ENCODE measurements around the gene LSM11.
A peak's percentile ranks its signal among the peaks of the same experiment; 100 is the strongest.

LSM11 gene

GRCh38 chr5:157747173-157747740, 3.7 kb downstream of the LSM11 start:
- TF ChIP-seq CTCF (conservative IDR thresholded peaks at IDR 0.05; ENCODE audit: low read depth) = no peak
- ChIA-PET CTCF (no interaction called here), POLR2A (ENCODE audit: low non-redundant PET) (no interaction called here)
- no peak for DNase-seq (ENCODE audit: low spot score)
- H3K27ac ChIP-seq = no peak overlapping the region

GRCh38 chr5:157747766-157748700, 4.5 kb downstream of the LSM11 start:
- ChIA-PET CTCF (interaction anchor here (0.5 kb wide), 1 partner anchor 1425 kb away, joined by 6 read pairs; no protein-coding TSS in a partner anchor), POLR2A (ENCODE audit: low non-redundant PET) (no interaction called here)
- DNase-seq (ENCODE audit: low spot score) = no peak
- no peak for TF ChIP-seq CTCF (conservative IDR thresholded peaks at IDR 0.05; ENCODE audit: low read depth)
- no peak overlapping the region for H3K27ac ChIP-seq

- H3K27ac ChIP-seq = no peak overlapping the region
- ChIA-PET CTCF (interaction anchor here (0.5 kb wide), 2 partner anchors 204 to 1424 kb away, joined by 3 to 6 read pairs; no protein-coding TSS in a partner anchor), POLR2A (ENCODE audit: low non-redundant PET) (no interaction called here)
- no peak for TF ChIP-seq CTCF (conservative IDR thresholded peaks at IDR 0.05; ENCODE audit: low read depth)
- peak; percentile 64 for DNase-seq (ENCODE audit: low spot score)
Observed at GRCh38 chr5:157748760-157749461, 5.4 kb downstream of the LSM11 start.

GRCh38 chr5:157749462-157749799, 5.9 kb downstream of the LSM11 start:
- no peak for TF ChIP-seq CTCF (conservative IDR thresholded peaks at IDR 0.05; ENCODE audit: low read depth)
- POLR2A ChIA-PET (ENCODE audit: low non-redundant PET) = no interaction called here
- CTCF ChIA-PET = no interaction called here
- no peak overlapping the region for H3K27ac ChIP-seq
- no peak for DNase-seq (ENCODE audit: low spot score)

- POLR2A ChIA-PET (ENCODE audit: low non-redundant PET) = no interaction called here
- H3K27ac ChIP-seq = no peak overlapping the region
- peak; percentile 77 for DNase-seq (ENCODE audit: low spot score)
- CTCF ChIA-PET = interaction anchor here (0.6 kb wide), 1 partner anchor 241 kb away, joined by 3 read pairs; no protein-coding TSS in a partner anchor
- no peak for TF ChIP-seq CTCF (conservative IDR thresholded peaks at IDR 0.05; ENCODE audit: low read depth)
Observed at GRCh38 chr5:157750320-157750719, 6.8 kb downstream of the LSM11 start.

- CTCF ChIA-PET = interaction anchor here (0.7 kb wide), 1 partner anchor 185 kb away, joined by 3 read pairs; no protein-coding TSS in a partner anchor
- H3K27ac ChIP-seq = no peak overlapping the region
- DNase-seq (ENCODE audit: low spot score) = no peak
- no peak for TF ChIP-seq CTCF (conservative IDR thresholded peaks at IDR 0.05; ENCODE audit: low read depth)
- POLR2A ChIA-PET (ENCODE audit: low non-redundant PET) = no interaction called here
Observed at GRCh38 chr5:157756122-157756521, 12.6 kb downstream of the LSM11 start.

All from RWPE1 (cell line).